Muscle of leg (tissue), 11 donors: ENCODE measurements around the gene SLC39A9. TPM values are rescaled to one million over a fixed set of nuclear protein-coding genes. Genes with fewer than 3 reads are reported as not detected.
"Not testable (repeated sequence)": the region's sequence is repeated elsewhere in the genome, so short reads cannot be mapped to it uniquely, and the experiment has no call there.

Source experiments
- DNase-seq: peaks from one replicate; pipeline ENCODE4 v3.0.0; 2013
- H3K27ac ChIP-seq: one replicate; pipeline ENCODE4 v1.5.1; 2013; ENCODE audit warnings: mild to moderate bottlenecking, low read length, control low read depth
- H3K27me3 ChIP-seq: one replicate; pipeline ENCODE4 v1.6.1; 2013; ENCODE audit warnings: low read length; ENCODE audit not compliant: control insufficient read depth, insufficient read depth
- H3K36me3 ChIP-seq: one replicate; pipeline ENCODE4 v1.6.1; 2013; ENCODE audit warnings: low read length; ENCODE audit not compliant: control insufficient read depth, insufficient read depth
- H3K4me1 ChIP-seq: one replicate; pipeline ENCODE4 v1.6.1; 2013; ENCODE audit warnings: low read length; ENCODE audit not compliant: control insufficient read depth, insufficient read depth
- H3K4me3 ChIP-seq: one replicate; pipeline ENCODE4 v1.5.1; 2013; ENCODE audit warnings: low read length, control low read depth
- H3K9me3 ChIP-seq: replicated peaks from 2 replicates; pipeline ENCODE4 v1.6.1; 2013; ENCODE audit warnings: low read depth, low read length; ENCODE audit not compliant: control insufficient read depth
- WGBS: methylation state at CpG from one replicate; pipeline ENCODE4 v1.1.5; 2013; ENCODE audit warnings: missing lambda C conversion rate; ENCODE audit not compliant: insufficient coverage; 5-methylcytosine and 5-hydroxymethylcytosine counted together
- polyA plus RNA-seq, 8 donors: library from polyadenylated mRNA; unstranded; fragments of 120-200 nt; gene quantifications; one replicate each; pipeline versions ENCODE4 v1.2.1 to v1.2.3, GENCODE V29; 2013; ENCODE audit warnings: inconsistent platforms in 1 of 8, low replicate concordance in 1 of 8; ENCODE audit not compliant: insufficient read length in 8 of 8, insufficient read depth in 1 of 8
- total RNA-seq: library from RNA; stranded (reverse); fragments of 120-200 nt; gene quantifications from one replicate; pipeline ENCODE4 v1.2.4, GENCODE V29; 2013

Gene SLC39A9
- total and polyA plus RNA-seq, 9 donors: 26.9 to 48.0 (median 31.7) TPM

DNA sequence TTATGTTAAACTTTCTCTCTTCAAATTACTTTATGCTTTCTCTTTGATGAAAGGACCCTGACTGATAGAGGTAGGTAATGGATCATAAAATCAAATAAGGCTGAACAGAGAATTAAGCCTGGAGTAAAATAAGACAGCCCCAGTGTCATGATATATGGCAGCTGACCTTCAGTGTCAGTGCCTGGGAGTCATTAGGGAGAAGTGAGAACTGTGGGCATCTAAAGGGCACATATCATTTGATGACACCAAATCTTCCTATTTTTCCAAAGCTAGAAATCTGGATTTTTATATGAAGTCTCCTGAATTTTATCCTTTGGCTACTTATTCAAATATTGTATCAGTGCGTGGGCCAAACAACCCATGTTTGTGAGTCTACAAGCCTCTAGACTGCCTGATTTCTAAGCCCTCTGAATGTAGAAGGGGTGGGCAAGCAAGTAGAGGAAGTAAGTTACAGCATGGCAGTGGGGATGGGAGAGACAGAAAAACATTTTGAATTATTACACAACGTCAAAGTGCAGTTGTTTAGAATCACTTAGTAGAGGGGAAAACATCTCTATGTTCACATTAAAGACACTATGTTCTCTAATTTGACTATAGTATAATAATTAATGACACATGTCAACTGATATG lies 10.0 kb downstream of the SLC39A9 start:
- H3K4me3 ChIP-seq: no peak overlapping the region
- H3K27me3 ChIP-seq: no peaks in the 10 kb centered on the region
- H3K4me1 ChIP-seq: no peaks in the 10 kb centered on the region
- no peak overlapping the region for H3K27ac ChIP-seq
- no CpG with 5 or more reads among the region's 2 CpGs for WGBS
- H3K36me3 ChIP-seq: no peaks in the 10 kb centered on the region
- H3K9me3 ChIP-seq: no peaks in the 10 kb centered on the region
- DNase-seq: no peak

DNA sequence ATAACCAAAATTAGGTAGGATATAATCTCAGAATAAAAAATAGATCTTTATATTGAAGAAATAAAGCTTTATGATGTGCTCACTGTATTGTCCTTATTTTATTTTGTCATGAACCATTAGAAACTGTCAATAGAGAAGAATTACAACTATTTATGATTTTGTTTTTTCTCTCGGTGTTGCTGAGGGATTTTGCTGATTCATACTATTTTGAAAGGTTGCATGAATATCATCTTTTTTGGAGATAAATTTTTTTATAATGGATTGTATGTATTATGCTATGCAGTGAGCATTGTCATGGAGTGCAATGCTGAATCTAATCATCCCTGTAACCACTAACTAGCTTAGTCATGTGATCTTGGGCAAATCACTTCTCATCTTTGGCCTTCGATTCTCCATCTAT lies 15.0 kb downstream of the SLC39A9 start:
- no CpG with 5 or more reads among the region's 2 CpGs for WGBS
- Histone ChIP-seq H3K36me3 (no peaks in the 10 kb centered on the region), H3K4me3 (no peak overlapping the region), H3K27me3 (no peaks in the 10 kb centered on the region), H3K27ac (no peak overlapping the region), H3K9me3 (peaks cover 3% of the 10 kb centered on the region), H3K4me1 (no peaks in the 10 kb centered on the region)
- DNase-seq: no peak

DNA sequence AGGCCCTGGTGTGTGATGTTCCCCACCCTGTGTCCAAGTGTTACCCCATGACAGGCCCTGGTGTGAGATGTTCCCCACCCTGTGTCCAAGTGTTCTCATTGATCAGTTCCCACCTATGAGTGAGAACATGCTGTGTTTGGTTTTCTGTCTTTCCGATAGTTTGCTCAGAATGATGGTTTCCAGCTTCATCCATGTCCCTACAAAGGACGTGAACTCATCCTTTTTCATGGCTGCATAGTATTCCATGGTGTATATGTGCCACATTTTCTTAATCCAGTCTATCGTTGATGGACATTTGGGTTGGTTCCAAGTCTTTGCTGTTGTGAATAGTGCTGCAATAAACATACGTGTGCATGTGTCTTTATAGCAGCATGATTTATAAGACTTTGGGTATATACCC lies 17.6 kb downstream of the SLC39A9 start:
- not testable (repeated sequence) for H3K27ac ChIP-seq, H3K27me3 ChIP-seq, H3K4me1 ChIP-seq, H3K36me3 ChIP-seq, DNase-seq, H3K4me3 ChIP-seq, H3K9me3 ChIP-seq
- no CpG with 5 or more reads among the region's 4 CpGs for WGBS

DNA sequence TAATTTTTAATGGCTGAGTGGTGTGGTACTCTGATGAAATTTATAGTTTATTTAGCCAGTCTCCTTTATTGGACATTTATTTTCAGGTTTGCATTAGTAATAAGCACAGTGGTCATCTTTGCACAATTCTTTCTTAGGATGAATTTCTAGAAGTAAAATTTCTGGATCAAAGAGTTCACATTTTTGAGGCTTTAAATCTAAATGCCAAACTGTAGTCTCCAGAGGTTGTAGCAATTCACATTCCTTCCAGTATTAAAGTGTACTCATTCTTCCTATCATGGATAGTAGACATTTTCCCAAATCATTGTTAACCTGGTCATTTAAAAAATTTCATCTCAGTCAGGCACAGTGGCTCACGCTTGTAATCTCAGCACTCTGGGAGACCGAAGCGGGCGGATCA lies 24.8 kb downstream of the SLC39A9 start:
- Histone ChIP-seq H3K27ac (no peak overlapping the region), H3K9me3 (peaks cover 2% of the 10 kb centered on the region), H3K4me3 (no peak overlapping the region), H3K4me1 (no peaks in the 10 kb centered on the region), H3K36me3 (peaks cover 14% of the 10 kb centered on the region), H3K27me3 (no peaks in the 10 kb centered on the region)
- WGBS: 92% methylated on average over 4 of the region's 4 CpGs
- no peak for DNase-seq

DNA sequence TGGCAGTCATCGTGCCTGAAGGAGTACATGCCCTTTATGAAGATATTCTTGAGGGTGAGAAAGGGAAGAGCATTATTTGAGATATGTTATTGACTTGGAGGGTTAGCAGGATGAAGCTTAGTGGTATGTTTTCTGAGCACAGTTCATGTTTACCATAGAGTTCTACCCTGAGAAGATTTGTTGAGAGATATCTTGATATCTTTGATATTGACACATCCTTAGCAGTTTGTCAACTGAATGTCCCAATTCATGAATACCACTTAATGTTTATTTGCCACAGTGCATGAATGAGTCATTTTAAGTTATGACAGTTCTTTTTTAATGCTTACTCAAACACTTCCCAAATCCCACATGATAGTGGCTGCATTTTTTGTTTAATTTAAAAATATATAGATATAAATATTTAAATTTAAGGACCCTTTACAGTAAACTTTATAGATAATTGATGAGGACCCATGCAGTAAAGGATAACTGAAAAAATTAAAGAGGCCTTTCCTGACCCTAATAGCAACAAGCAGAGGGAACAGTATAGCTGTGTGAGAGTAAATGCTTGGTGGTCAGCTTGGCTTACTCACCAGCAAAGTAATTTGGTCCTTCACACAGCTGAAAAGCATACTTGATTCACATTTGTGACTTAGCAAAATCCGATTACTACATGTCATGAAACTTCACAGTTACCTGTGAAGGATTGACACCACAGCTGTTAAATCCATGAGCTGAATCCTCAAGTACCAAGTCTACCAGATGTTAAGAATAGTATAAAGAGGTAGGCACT lies 25.8 kb downstream of the SLC39A9 start:
- H3K27me3 ChIP-seq: no peaks in the 10 kb centered on the region
- 100% methylated on average over 1 of the region's 2 CpGs for WGBS
- H3K27ac ChIP-seq: no peak overlapping the region
- peaks cover 14% of the 10 kb centered on the region for H3K36me3 ChIP-seq
- H3K4me3 ChIP-seq: no peak overlapping the region
- H3K9me3 ChIP-seq: peaks cover 2% of the 10 kb centered on the region
- H3K4me1 ChIP-seq: no peaks in the 10 kb centered on the region
- DNase-seq: no peak

DNA sequence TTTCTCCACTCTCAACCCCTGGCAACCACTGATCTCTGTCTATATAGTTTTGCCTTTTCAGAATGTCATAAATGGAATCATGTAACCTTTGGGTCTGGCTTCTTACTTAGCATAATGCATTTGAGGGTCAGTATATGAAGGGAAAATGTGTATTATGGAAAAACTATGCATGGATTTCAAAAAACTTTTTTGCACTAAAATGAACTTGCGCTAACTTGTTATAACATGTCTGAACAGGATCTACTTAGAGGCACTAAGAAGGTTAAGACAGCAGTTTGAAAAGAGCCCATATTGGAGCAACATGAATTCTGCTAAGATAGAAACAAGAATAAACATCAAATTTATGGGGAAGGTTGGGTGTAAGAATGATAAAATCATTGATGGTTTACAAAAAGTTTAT lies 29.1 kb downstream of the SLC39A9 start:
- H3K4me3 ChIP-seq: no peak overlapping the region
- no CpG with 5 or more reads among the region's 1 CpG for WGBS

DNA sequence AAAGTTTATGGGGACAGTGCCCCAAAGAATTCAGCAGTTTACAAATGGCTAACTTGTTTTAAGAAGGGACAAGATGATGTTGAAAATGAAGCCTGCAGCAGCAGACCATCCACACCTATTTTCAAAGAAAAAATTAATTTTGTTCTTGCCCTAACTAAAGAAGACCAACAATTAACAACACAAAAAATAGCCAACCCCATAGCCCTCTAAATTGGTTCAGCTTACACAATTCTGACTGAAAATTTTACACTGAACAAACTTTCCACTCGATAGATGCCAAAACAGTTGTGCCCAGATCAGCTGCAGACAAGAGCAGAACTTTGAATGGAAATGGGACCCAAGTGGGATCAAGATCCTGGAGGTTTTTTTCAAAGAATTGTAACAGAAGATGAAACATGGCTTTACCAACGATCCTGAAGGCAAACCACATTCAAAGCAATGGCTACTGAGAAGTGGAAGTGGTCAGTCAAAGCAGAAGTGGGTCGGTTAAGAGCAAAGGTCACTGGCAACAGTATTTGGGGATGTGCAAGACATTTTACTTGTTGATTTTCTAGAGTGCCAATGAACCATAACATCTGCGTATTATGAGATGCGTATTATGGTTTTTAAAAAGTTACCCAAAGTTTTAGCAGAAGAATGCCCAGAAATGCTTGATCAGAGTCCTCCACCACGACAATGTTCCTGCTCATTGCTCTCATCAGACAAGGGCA lies 30.0 kb downstream of the SLC39A9 start:
- H3K9me3 ChIP-seq: peaks cover 2% of the 10 kb centered on the region
- no peaks in the 10 kb centered on the region for H3K4me1 ChIP-seq
- no peaks in the 10 kb centered on the region for H3K27me3 ChIP-seq
- H3K36me3 ChIP-seq: peaks cover 14% of the 10 kb centered on the region
- 95% methylated on average over 4 of the region's 6 CpGs for whole genome bisulfite sequencing
- peak; percentile 9 for DNase-seq
- no peak overlapping the region for H3K4me3 ChIP-seq
- H3K27ac ChIP-seq: no peak overlapping the region

More for the DNA sequence above, 29.1 kb downstream of the SLC39A9 start:
- Histone ChIP-seq H3K9me3 (peaks cover 2% of the 10 kb centered on the region), H3K27me3 (no peaks in the 10 kb centered on the region), H3K36me3 (peaks cover 14% of the 10 kb centered on the region), H3K27ac (no peak overlapping the region), H3K4me1 (no peaks in the 10 kb centered on the region)
- no peak for DNase-seq

DNA sequence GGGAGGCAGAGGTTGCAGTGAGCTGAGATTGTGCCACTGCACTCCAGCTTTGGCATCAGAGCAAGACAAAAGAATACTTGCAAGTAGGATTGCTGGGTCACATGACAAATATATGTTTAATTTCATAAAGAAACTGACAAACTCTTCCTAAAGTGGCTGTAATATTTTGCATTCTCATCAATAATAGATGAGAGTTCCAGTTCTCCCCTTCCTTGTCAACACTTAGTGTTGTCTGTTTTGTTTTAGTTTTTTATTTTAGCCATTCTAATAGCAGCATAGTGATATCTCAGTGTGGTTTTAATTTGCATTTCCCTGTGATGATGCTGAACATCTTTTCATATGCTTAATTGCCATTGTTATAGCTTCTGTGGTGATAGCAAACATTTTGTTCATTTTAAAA lies 31.2 kb downstream of the SLC39A9 start:
- Histone ChIP-seq H3K4me1 (no peaks in the 10 kb centered on the region), H3K27ac (no peak overlapping the region), H3K4me3 (no peak overlapping the region), H3K36me3 (peaks cover 14% of the 10 kb centered on the region), H3K9me3 (peaks cover 2% of the 10 kb centered on the region), H3K27me3 (no peaks in the 10 kb centered on the region)
- no peak for DNase-seq

DNA sequence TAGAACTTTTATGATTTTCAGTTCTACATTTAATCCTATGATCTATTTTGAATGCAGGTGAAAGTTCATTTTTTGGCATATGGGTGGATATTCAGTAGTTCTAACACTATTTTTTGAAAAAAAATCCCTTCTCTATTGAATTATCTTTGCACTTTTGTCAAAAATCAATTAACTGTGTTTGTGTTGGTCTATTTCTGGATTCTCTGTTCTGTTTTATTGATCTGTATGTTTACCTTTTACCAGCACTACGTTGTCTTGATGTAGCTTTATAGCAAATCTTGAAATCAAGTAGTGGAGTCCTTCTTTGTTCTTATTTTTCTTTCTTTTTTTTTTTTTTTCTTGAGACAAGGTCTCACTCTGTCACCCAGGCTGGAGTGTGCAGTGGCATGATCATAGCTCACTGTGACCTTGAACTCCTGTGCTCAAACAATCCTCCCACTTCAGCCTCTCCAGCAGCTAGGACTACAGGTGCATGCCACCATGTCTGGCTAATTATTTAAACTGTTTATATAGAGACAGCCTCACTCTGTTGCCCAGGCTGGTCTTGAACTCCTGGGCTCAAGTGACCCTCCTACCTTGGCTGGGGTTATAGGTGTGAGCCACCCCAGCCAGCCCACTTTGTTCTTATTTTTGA lies 31.9 kb downstream of the SLC39A9 start:
- Histone ChIP-seq H3K9me3 (peaks cover 2% of the 10 kb centered on the region), H3K27me3 (no peaks in the 10 kb centered on the region), H3K4me3 (no peak overlapping the region), H3K27ac (no peak overlapping the region), H3K36me3 (peaks cover 14% of the 10 kb centered on the region), H3K4me1 (no peaks in the 10 kb centered on the region)
- DNase-seq: no peak
- no CpG with 5 or more reads among the region's 1 CpG for WGBS

DNA sequence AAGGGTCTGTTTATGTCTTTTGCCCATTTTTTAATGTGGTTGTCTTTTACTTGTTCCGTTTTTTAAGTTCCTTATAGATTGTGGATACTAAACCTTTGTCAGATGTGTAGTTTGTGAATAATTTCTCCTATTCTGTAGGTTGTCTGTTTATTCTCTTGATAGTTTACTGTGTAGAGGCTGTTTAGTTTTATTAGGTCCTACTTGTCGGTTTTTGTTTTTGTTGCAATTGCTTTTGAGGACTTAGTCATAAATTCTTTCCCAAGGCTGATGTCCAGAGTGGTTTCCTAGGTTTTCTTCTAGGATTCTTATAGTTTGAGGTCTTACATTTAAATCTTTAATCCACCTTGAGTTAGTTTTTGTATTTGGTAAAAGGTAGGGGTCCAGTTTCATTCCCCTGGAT lies 33.9 kb downstream of the SLC39A9 start:
- H3K36me3 ChIP-seq: peaks cover 2% of the 10 kb centered on the region
- no peak overlapping the region for H3K4me3 ChIP-seq
- DNase-seq: no peak
- no peaks in the 10 kb centered on the region for H3K4me1 ChIP-seq
- H3K9me3 ChIP-seq: peaks cover 2% of the 10 kb centered on the region
- no peak overlapping the region for H3K27ac ChIP-seq
- H3K27me3 ChIP-seq: no peaks in the 10 kb centered on the region
- WGBS: no CpG with 5 or more reads among the region's 2 CpGs
